GM06990 (cell line): ENCODE measurements around the gene HSF4.

Source experiments
- DNase-seq: peaks from one replicate; pipeline ENCODE4 v3.0.0-alpha.2; 2011; ENCODE audit not compliant: insufficient read length; ENCODE audit errors: extremely low read depth
- H3K27me3 ChIP-seq: replicated peaks from 2 replicates; pipeline ENCODE4 v1.6.0; 2011; ENCODE audit warnings: low read length; ENCODE audit not compliant: control insufficient read depth, insufficient read depth
- H3K36me3 ChIP-seq: 2 replicates; pipeline ENCODE4 v1.5.1; 2011; ENCODE audit warnings: low read length; ENCODE audit not compliant: control insufficient read depth, insufficient read depth
- H3K4me3 ChIP-seq: replicated peaks from 2 replicates; pipeline ENCODE4 v1.5.1; 2011; ENCODE audit warnings: low read depth, mild to moderate bottlenecking, control low read depth, low read length
- CTCF ChIP-seq: IDR thresholded peaks from 2 replicates; pipeline ENCODE4 v1.5.1; 2011; ENCODE audit warnings: low read length, control low read depth, mild to moderate bottlenecking, inconsistent platforms; ENCODE audit not compliant: insufficient read depth, poor library complexity, severe bottlenecking

The HSF4 gene

GRCh38 chr16:67191411-67191994, 27.0 kb downstream of the HSF4 start:
- DNase-seq, result no peak
- Histone ChIP-seq H3K27me3 (no peaks in the 10 kb centered on the region), H3K4me3 (peak overlapping the region; percentile 100), H3K36me3 (peaks cover 21% of the 10 kb centered on the region)
- TF ChIP-seq CTCF, result no peak

GRCh38 chr16:67191995-67192681, 27.6 kb downstream of the HSF4 start, which contains the start of gene E2F4:
Gene E2F4 (plus strand): TSS chr16:67192155. CDS start chr16:67192228, 73 bp downstream.
- H3K27me3 ChIP-seq, result no peaks in the 10 kb centered on the region
- peak within 1 kb of the TSS; percentile 100 for H3K4me3 ChIP-seq
- peak; percentile 91 for DNase-seq
- no peak for TF ChIP-seq CTCF
- H3K36me3 ChIP-seq, result peaks cover 26% of the 10 kb centered on the region

GRCh38 chr16:67192781-67193361, 28.3 kb downstream of the HSF4 start:
- H3K4me3 ChIP-seq, result peak overlapping the region; percentile 100
- DNase-seq, result no peak
- no peaks in the 10 kb centered on the region for H3K27me3 ChIP-seq
- TF ChIP-seq CTCF, result no peak
- H3K36me3 ChIP-seq, result peaks cover 32% of the 10 kb centered on the region

GRCh38 chr16:67193536-67193935, 29.0 kb downstream of the HSF4 start:
- H3K27me3 ChIP-seq, result no peaks in the 10 kb centered on the region
- H3K4me3 ChIP-seq, result peak overlapping the region; percentile 100
- no peak for DNase-seq
- peaks cover 38% of the 10 kb centered on the region for H3K36me3 ChIP-seq
- no peak for TF ChIP-seq CTCF

- no peak for DNase-seq
- TF ChIP-seq CTCF, result no peak
- no peak overlapping the region for H3K4me3 ChIP-seq
- peaks cover 40% of the 10 kb centered on the region for H3K36me3 ChIP-seq
- no peaks in the 10 kb centered on the region for H3K27me3 ChIP-seq
Observed at GRCh38 chr16:67194260-67194659, 29.7 kb downstream of the HSF4 start.
